DOHH2 (cell line): ENCODE data around the gene GRAMD1C.

ENCODE experiments used
- H3F3A ChIP-seq: fragments of 200-600 bp; sonication (generic), shearing (Covaris generic); 2 replicates; pipeline ENCODE4 v1.6.0; 2016; ENCODE audit warnings: antibody characterized with exemption, mild to moderate bottlenecking; ENCODE audit not compliant: control insufficient read depth, insufficient read depth
- H3K27ac ChIP-seq: fragments of 200-600 bp; sonication (generic); 2 replicates; pipeline ENCODE4 v1.5.1; 2014; ENCODE audit warnings: low read depth, mild to moderate bottlenecking, low read length, moderate library complexity
- H3K27me3 ChIP-seq: fragments of 200-600 bp; sonication (generic); 2 replicates; pipeline ENCODE4 v1.6.1; 2014; ENCODE audit warnings: mild to moderate bottlenecking, low read length, mixed read lengths; ENCODE audit not compliant: control insufficient read depth
- H3K36me3 ChIP-seq: fragments of 200-600 bp; sonication (generic); 2 replicates; pipeline ENCODE4 v1.6.1; 2014; ENCODE audit warnings: mild to moderate bottlenecking, low read length, moderate library complexity, mixed read lengths; ENCODE audit not compliant: control insufficient read depth
- H3K4me1 ChIP-seq: fragments of 200-600 bp; sonication (generic); 2 replicates; pipeline ENCODE4 v1.6.1; 2014; ENCODE audit warnings: mild to moderate bottlenecking, low read length, mixed read lengths; ENCODE audit not compliant: control insufficient read depth
- H3K4me2 ChIP-seq: fragments of 200-600 bp; sonication (generic); 2 replicates; pipeline ENCODE4 v1.6.0; 2014; ENCODE audit warnings: mild to moderate bottlenecking, low read length, moderate library complexity
- H3K4me3 ChIP-seq: fragments of 200-600 bp; sonication (generic); 2 replicates; pipeline ENCODE4 v1.5.1; 2014; ENCODE audit warnings: mild to moderate bottlenecking, low read length, mixed read lengths
- H3K79me2 ChIP-seq: fragments of 200-600 bp; sonication (generic); 2 replicates; pipeline ENCODE4 v1.6.1; 2014; ENCODE audit warnings: mild to moderate bottlenecking, low read length, mixed read lengths; ENCODE audit not compliant: control insufficient read depth
- H3K9me2 ChIP-seq: fragments of 200-600 bp; sonication (generic); replicated peaks from 2 replicates; pipeline ENCODE4 v1.6.1; 2014; ENCODE audit warnings: mild to moderate bottlenecking, low read length, mixed read lengths; ENCODE audit not compliant: control insufficient read depth
- H3K9me3 ChIP-seq: fragments of 200-600 bp; sonication (generic); 2 replicates; pipeline ENCODE4 v1.6.1; 2014; ENCODE audit warnings: antibody characterized with exemption, low read length, mixed read lengths; ENCODE audit not compliant: control insufficient read depth, insufficient read depth
- H4K20me1 ChIP-seq: fragments of 200-600 bp; sonication (generic); 2 replicates; pipeline ENCODE4 v1.6.0; 2014; ENCODE audit warnings: low read depth, mild to moderate bottlenecking, antibody characterized with exemption, low read length, moderate library complexity; ENCODE audit not compliant: control insufficient read depth, insufficient read depth
- CTCF ChIP-seq: fragments of 200-600 bp; sonication (generic); IDR thresholded peaks from one replicate; pipeline ENCODE4 v1.5.1; 2014; ENCODE audit warnings: antibody characterized with exemption, mild to moderate bottlenecking, low read depth, low read length; ENCODE audit not compliant: poor library complexity, severe bottlenecking
- EZH2phosphoT487 ChIP-seq: fragments of 200-600 bp; sonication (generic); IDR thresholded peaks from 2 replicates; pipeline ENCODE4 v1.6.1; 2017; ENCODE audit warnings: borderline replicate concordance, mild to moderate bottlenecking, antibody characterized with exemption, low read length, moderate library complexity, mixed read lengths

GRAMD1C gene

GRCh38 chr3:113825090-113825489 is 13.5 kb upstream of the GRAMD1C start:
- Histone ChIP-seq H3K4me2 (no peak overlapping the region), H3K9me2 (no peaks in the 10 kb centered on the region), H3K27ac (no peak overlapping the region), H3K79me2 (no peaks in the 10 kb centered on the region), H4K20me1 (no peaks in the 10 kb centered on the region), H3K27me3 (no peaks in the 10 kb centered on the region), H3K4me3 (no peak overlapping the region), H3F3A (no peaks in the 10 kb centered on the region), H3K4me1 (peaks cover 23% of the 10 kb centered on the region), H3K9me3 (no peaks in the 10 kb centered on the region), H3K36me3 (no peaks in the 10 kb centered on the region)
- TF ChIP-seq EZH2phosphoT487 (no peak), CTCF (peak; percentile 33)

GRCh38 chr3:113828600-113828999 is 10.0 kb upstream of the GRAMD1C start:
- TF ChIP-seq CTCF (no peak), EZH2phosphoT487 (no peak)
- no peaks in the 10 kb centered on the region for H3K9me2 ChIP-seq
- H4K20me1 ChIP-seq, result no peaks in the 10 kb centered on the region
- no peak overlapping the region for H3K27ac ChIP-seq
- H3K27me3 ChIP-seq, result no peaks in the 10 kb centered on the region
- no peak overlapping the region for H3K4me3 ChIP-seq
- H3K4me1 ChIP-seq, result peaks cover 52% of the 10 kb centered on the region
- H3K36me3 ChIP-seq, result peaks cover 6% of the 10 kb centered on the region; the same call in 1 of the 2 replicates
- peaks cover 5% of the 10 kb centered on the region; the same call in 1 of the 2 replicates for H3F3A ChIP-seq
- H3K9me3 ChIP-seq, result peaks cover 5% of the 10 kb centered on the region; the same call in 1 of the 2 replicates
- no peak overlapping the region for H3K4me2 ChIP-seq
- no peaks in the 10 kb centered on the region for H3K79me2 ChIP-seq

- H3K9me3 ChIP-seq, result peaks cover 5% of the 10 kb centered on the region; the same call in 1 of the 2 replicates
- H3K4me2 ChIP-seq, result peak overlapping the region; percentile 73
- H3K79me2 ChIP-seq, result no peaks in the 10 kb centered on the region
- H3K4me1 ChIP-seq, result peaks cover 52% of the 10 kb centered on the region
- H4K20me1 ChIP-seq, result no peaks in the 10 kb centered on the region
- no peaks in the 10 kb centered on the region for H3K9me2 ChIP-seq
- H3F3A ChIP-seq, result peaks cover 5% of the 10 kb centered on the region; the same call in 1 of the 2 replicates
- peaks cover 6% of the 10 kb centered on the region; the same call in 1 of the 2 replicates for H3K36me3 ChIP-seq
- peak overlapping the region; percentile 80 for H3K27ac ChIP-seq
- TF ChIP-seq CTCF (no peak), EZH2phosphoT487 (no peak)
- peak overlapping the region; percentile 62 for H3K4me3 ChIP-seq
- no peaks in the 10 kb centered on the region for H3K27me3 ChIP-seq
These were observed 8.8 kb upstream of the GRAMD1C start for GRCh38 chr3:113829576-113830354.
